Stimulated activated CD4-positive, alpha-beta T cell treated with anti-CD3 and anti-CD28 coated beads, Interleukin-4, amount 100 ng/mL, for 48 hours (primary cell): ENCODE results near the gene HSFX1.
"Not testable (repeated sequence)": the region's sequence is repeated elsewhere in the genome, so short reads cannot be mapped to it uniquely, and the experiment has no call there.

Experiments used
- DNase-seq, 2 donors: peaks; one replicate each; pipeline ENCODE4 v3.0.0-alpha.2; 2020; ENCODE audit warnings: low read depth in 2 of 2

Gene HSFX1

GRCh38 chrX:149773768-149774167 lies at the start of gene HSFX1:
Gene HSFX1, plus strand, starts transcription at chrX:149774068. Its CDS starts 614 bp downstream, at chrX:149774682.
- DNase-seq, result not testable (repeated sequence)

GRCh38 chrX:149727308-149727707 lies 46.6 kb upstream of the HSFX1 start:
- DNase-seq, result not testable (repeated sequence)

- not testable (repeated sequence) for DNase-seq
Observed at GRCh38 chrX:149742269-149742668, 31.6 kb upstream of the HSFX1 start.

GRCh38 chrX:149746390-149747007 lies 27.4 kb upstream of the HSFX1 start:
- DNase-seq, result not testable (repeated sequence)

- no peak for DNase-seq
Observed at GRCh38 chrX:149757206-149758067, 16.4 kb upstream of the HSFX1 start.

GRCh38 chrX:149758068-149758714 lies 15.7 kb upstream of the HSFX1 start:
- DNase-seq, result no peak

- not testable (repeated sequence) for DNase-seq
Observed at GRCh38 chrX:149758715-149759078, 15.2 kb upstream of the HSFX1 start.

- DNase-seq, result no peak
Observed at GRCh38 chrX:149759824-149760223, 14.0 kb upstream of the HSFX1 start.

GRCh38 chrX:149760965-149761364 lies 12.9 kb upstream of the HSFX1 start:
- no peak for DNase-seq

GRCh38 chrX:149761858-149762674 lies 11.8 kb upstream of the HSFX1 start:
- not testable (repeated sequence) for DNase-seq

- DNase-seq, result no peak
Observed at GRCh38 chrX:149762696-149763614, 10.9 kb upstream of the HSFX1 start.

GRCh38 chrX:149770344-149770743 lies 3.5 kb upstream of the HSFX1 start:
- DNase-seq, result not testable (repeated sequence)

- DNase-seq, result not testable (repeated sequence)
Observed at GRCh38 chrX:149773026-149773425, 842 bp upstream of the HSFX1 start.

- DNase-seq, result not testable (repeated sequence)
Observed at GRCh38 chrX:149777999-149778398, 4.1 kb downstream of the HSFX1 start.

- not testable (repeated sequence) for DNase-seq
Observed at GRCh38 chrX:149781727-149782126, 7.9 kb downstream of the HSFX1 start, which contains the start of gene MAGEA9. Gene MAGEA9, plus strand, starts transcription at chrX:149781930. Its CDS starts 4,281 bp downstream, at chrX:149786211.

- not testable (repeated sequence) for DNase-seq
Observed at GRCh38 chrX:149795531-149795930, 21.7 kb downstream of the HSFX1 start.

- no peak for DNase-seq
Observed at GRCh38 chrX:149799095-149799714, 25.3 kb downstream of the HSFX1 start.

- no peak for DNase-seq
Observed at GRCh38 chrX:149799938-149800337, 26.1 kb downstream of the HSFX1 start.

GRCh38 chrX:149803458-149804062 lies 29.7 kb downstream of the HSFX1 start:
- no peak for DNase-seq

- DNase-seq, result no peak
Observed at GRCh38 chrX:149804102-149804501, 30.2 kb downstream of the HSFX1 start.
